Activated T-helper 17 cell treated with anti-CD3 and anti-CD28 coated beads, Interleukin-2, amount 50 U/mL, for 72 hours (primary cell): ENCODE measurements around the gene MYO7A. TPM values are rescaled to one million over a fixed set of nuclear protein-coding genes. Genes with fewer than 3 reads are reported as not detected.

Experiments used
- ATAC-seq: fragments of 150-1000 bp; cut with Tn5 transposase; replicated peaks from 2 replicates; pipeline ENCODE4 v1.10.0; 2021; ENCODE audit warnings: mild to moderate bottlenecking, moderate library complexity
- H3K27ac Mint-ChIP-seq: one replicate; pipeline ENCODE4 v1.8.0; 2022; ENCODE audit warnings: mixed read lengths
- H3K27me3 Mint-ChIP-seq: one replicate; pipeline ENCODE4 v1.8.0; 2022; ENCODE audit warnings: mixed read lengths
- H3K36me3 Mint-ChIP-seq: one replicate; pipeline ENCODE4 v1.8.0; 2022; ENCODE audit warnings: low read depth, mild to moderate bottlenecking, mixed read lengths
- H3K4me1 Mint-ChIP-seq: one replicate; pipeline ENCODE4 v1.8.0; 2022; ENCODE audit warnings: mixed read lengths
- H3K4me3 Mint-ChIP-seq: one replicate; pipeline ENCODE4 v1.8.0; 2022; ENCODE audit warnings: mild to moderate bottlenecking, mixed read lengths
- H3K9me3 Mint-ChIP-seq: one replicate; pipeline ENCODE4 v1.8.0; 2022; ENCODE audit warnings: mixed read lengths
- total RNA-seq, 2 donors: library from RNA; stranded (reverse); gene quantifications; one replicate each; pipeline ENCODE4 v1.2.3, GENCODE V29; 2022

The MYO7A gene
- total RNA-seq, 2 donors from 2014 or later, result 0.95 to 4.0 TPM

- no peak overlapping the region for H3K27ac Mint-ChIP-seq
- no peaks in the 10 kb centered on the region for H3K9me3 Mint-ChIP-seq
- no peak for ATAC-seq
- H3K4me3 Mint-ChIP-seq, result no peak overlapping the region
- no peaks in the 10 kb centered on the region for H3K36me3 Mint-ChIP-seq
- H3K4me1 Mint-ChIP-seq, result no peaks in the 10 kb centered on the region
- H3K27me3 Mint-ChIP-seq, result no peaks in the 10 kb centered on the region
Measured at GRCh38 chr11:77209663-77210062, 81.6 kb downstream of the MYO7A start.

GRCh38 chr11:77211040-77211451 lies 83.0 kb downstream of the MYO7A start:
- no peaks in the 10 kb centered on the region for H3K4me1 Mint-ChIP-seq
- no peak for ATAC-seq
- H3K9me3 Mint-ChIP-seq, result no peaks in the 10 kb centered on the region
- H3K27ac Mint-ChIP-seq, result no peak overlapping the region
- no peaks in the 10 kb centered on the region for H3K36me3 Mint-ChIP-seq
- no peak overlapping the region for H3K4me3 Mint-ChIP-seq
- no peaks in the 10 kb centered on the region for H3K27me3 Mint-ChIP-seq

- Mint-ChIP-seq H3K9me3 (no peaks in the 10 kb centered on the region), H3K27ac (no peak overlapping the region), H3K27me3 (no peaks in the 10 kb centered on the region)
Measured at GRCh38 chr11:77211594-77212251, 83.7 kb downstream of the MYO7A start.

DNA sequence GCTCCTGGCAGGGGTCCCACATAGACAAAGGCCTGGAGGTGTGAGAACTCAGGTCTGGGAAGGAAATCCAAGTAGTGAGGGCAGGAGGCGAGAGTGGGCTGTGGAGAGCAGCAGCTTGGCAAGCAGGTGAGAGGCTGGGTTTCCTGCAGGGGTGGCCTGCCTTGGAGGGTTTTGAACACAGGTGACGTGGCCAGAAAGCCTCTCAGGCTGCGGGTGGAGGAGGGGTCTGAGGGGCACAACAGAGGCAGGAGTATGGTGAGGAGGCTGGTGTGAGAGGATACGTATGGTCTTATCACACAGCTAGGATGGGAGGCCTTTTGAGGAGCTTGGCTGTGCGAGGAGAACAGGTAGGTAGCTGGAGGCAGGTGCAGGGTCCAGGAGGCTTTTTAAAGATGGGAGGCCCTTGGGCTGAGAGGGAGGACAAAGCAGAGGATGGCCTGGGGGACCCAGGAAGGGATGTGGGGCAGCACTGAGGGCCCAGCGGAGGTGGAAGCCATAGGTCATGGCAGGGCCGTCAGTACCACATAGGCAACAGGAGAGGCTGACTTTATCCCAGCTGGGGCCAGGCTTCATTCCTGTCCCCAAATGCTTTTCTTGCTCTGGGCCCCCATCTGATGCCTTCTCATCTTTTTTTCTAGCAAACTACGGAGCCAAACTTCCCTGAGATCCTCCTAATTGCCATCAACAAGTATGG lies 84.4 kb downstream of the MYO7A start:
- ATAC-seq, result no peak
- Mint-ChIP-seq H3K27me3 (no peaks in the 10 kb centered on the region), H3K27ac (no peak overlapping the region), H3K9me3 (no peaks in the 10 kb centered on the region), H3K36me3 (no peaks in the 10 kb centered on the region), H3K4me3 (no peak overlapping the region), H3K4me1 (no peaks in the 10 kb centered on the region)

More at GRCh38 chr11:77211594-77212251, 83.7 kb downstream of the MYO7A start:
- H3K36me3 Mint-ChIP-seq, result no peaks in the 10 kb centered on the region
- no peak overlapping the region for H3K4me3 Mint-ChIP-seq
- no peaks in the 10 kb centered on the region for H3K4me1 Mint-ChIP-seq
- ATAC-seq, result no peak

- Mint-ChIP-seq H3K27me3 (no peaks in the 10 kb centered on the region), H3K4me3 (no peak overlapping the region), H3K27ac (no peak overlapping the region), H3K9me3 (no peaks in the 10 kb centered on the region), H3K36me3 (no peaks in the 10 kb centered on the region), H3K4me1 (no peaks in the 10 kb centered on the region)
- no peak for ATAC-seq
Measured at GRCh38 chr11:77213029-77213579, 85.1 kb downstream of the MYO7A start.

GRCh38 chr11:77213589-77214428 lies 85.8 kb downstream of the MYO7A start:
- no peaks in the 10 kb centered on the region for H3K27me3 Mint-ChIP-seq
- H3K4me3 Mint-ChIP-seq, result no peak overlapping the region
- no peak for ATAC-seq
- no peaks in the 10 kb centered on the region for H3K4me1 Mint-ChIP-seq
- no peak overlapping the region for H3K27ac Mint-ChIP-seq
- no peaks in the 10 kb centered on the region for H3K9me3 Mint-ChIP-seq
- no peaks in the 10 kb centered on the region for H3K36me3 Mint-ChIP-seq

GRCh38 chr11:77214557-77214956 lies 86.5 kb downstream of the MYO7A start:
- ATAC-seq, result no peak
- H3K4me3 Mint-ChIP-seq, result no peak overlapping the region
- no peaks in the 10 kb centered on the region for H3K9me3 Mint-ChIP-seq
- no peaks in the 10 kb centered on the region for H3K36me3 Mint-ChIP-seq
- H3K27ac Mint-ChIP-seq, result no peak overlapping the region
- H3K4me1 Mint-ChIP-seq, result no peaks in the 10 kb centered on the region
- H3K27me3 Mint-ChIP-seq, result no peaks in the 10 kb centered on the region

DNA sequence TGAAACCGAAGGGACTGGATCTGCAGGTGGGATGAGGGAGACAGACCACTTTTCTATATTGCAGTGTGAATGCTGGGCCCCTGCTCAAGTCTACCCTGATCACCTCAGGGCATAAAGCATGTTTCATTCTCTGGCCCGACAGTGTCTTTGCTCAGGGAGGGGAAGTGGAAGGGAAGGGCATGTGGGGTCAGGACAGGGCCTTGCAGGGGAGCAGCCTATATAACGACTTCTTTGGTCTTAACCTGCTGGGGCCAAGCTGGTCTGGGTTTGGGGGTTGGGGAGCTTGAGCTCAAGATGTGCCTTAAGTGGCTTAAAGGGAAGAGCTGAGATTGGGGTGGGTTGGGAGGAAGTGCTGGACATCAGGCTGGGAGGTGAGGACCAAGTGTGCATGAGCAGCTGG lies 87.1 kb downstream of the MYO7A start:
- no peaks in the 10 kb centered on the region for H3K27me3 Mint-ChIP-seq
- ATAC-seq, result no peak
- H3K4me3 Mint-ChIP-seq, result no peak overlapping the region
- no peaks in the 10 kb centered on the region for H3K36me3 Mint-ChIP-seq
- no peak overlapping the region for H3K27ac Mint-ChIP-seq
- no peaks in the 10 kb centered on the region for H3K4me1 Mint-ChIP-seq
- no peaks in the 10 kb centered on the region for H3K9me3 Mint-ChIP-seq

DNA sequence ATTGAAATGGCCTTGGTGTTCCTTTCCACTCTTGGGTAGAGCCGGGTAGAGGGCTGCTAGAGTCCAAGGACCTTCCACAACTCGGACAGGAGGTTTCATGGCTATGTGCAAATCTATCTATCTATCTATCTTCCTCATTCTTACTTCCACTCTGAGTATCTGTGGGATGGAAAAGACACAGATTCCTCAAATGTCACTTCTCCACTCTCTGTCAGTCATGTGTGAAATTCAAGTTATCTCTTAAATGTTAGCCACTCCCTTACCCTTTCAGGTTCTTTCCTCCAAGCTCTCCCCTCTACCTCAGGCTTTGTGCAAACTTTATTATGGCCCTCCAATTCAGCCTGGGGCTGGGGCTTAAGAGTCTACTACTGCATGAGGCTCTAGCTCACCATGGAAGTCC lies 89.1 kb downstream of the MYO7A start:
- Mint-ChIP-seq H3K9me3 (no peaks in the 10 kb centered on the region), H3K27me3 (peaks cover 6% of the 10 kb centered on the region), H3K4me1 (no peaks in the 10 kb centered on the region), H3K36me3 (no peaks in the 10 kb centered on the region), H3K27ac (no peak overlapping the region), H3K4me3 (no peak overlapping the region)
- ATAC-seq, result no peak

GRCh38 chr11:77223797-77224196 lies 95.8 kb downstream of the MYO7A start:
- no peaks in the 10 kb centered on the region for H3K4me1 Mint-ChIP-seq
- no peak overlapping the region for H3K27ac Mint-ChIP-seq
- H3K4me3 Mint-ChIP-seq, result no peak overlapping the region
- peaks cover 29% of the 10 kb centered on the region for H3K27me3 Mint-ChIP-seq
- ATAC-seq, result no peak
- H3K9me3 Mint-ChIP-seq, result no peaks in the 10 kb centered on the region
- no peaks in the 10 kb centered on the region for H3K36me3 Mint-ChIP-seq

DNA sequence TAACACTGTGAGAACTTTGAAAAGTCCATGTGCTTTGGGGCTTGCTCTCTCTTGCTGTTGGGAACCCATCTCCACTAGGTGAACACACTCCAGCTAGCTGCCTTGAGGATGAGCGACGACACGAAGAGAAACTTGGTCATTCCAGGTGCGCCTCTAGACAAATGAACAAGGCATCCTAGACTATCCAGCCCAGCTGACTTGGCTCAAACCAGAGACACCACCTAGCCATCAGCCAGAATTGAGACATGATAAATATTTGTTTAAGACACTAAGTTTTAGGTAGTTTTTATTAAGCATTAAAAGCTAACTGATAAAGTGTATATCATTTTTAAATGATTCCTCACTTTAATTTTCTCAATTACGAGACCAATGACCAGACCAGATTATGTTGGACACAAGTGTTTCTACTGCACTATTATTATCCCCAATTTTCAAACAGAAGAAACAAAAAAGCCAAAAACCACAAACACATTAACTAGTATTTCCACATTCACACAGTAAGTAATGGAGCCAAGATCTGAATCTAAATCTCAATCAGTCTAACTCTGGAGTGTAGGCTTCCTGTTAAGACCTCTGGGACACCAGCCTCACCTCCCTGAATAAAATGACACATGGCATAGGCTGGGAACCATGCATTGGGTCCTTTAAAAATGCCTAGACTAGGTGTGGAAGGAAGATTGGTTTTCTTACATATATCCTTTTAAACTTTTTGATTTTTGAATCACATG lies 103.0 kb downstream of the MYO7A start:
- no peaks in the 10 kb centered on the region for H3K36me3 Mint-ChIP-seq
- no peak overlapping the region for H3K4me3 Mint-ChIP-seq
- H3K4me1 Mint-ChIP-seq, result no peaks in the 10 kb centered on the region
- H3K9me3 Mint-ChIP-seq, result no peaks in the 10 kb centered on the region
- no peak for ATAC-seq
- peaks cover 17% of the 10 kb centered on the region for H3K27me3 Mint-ChIP-seq
- H3K27ac Mint-ChIP-seq, result no peak overlapping the region

DNA sequence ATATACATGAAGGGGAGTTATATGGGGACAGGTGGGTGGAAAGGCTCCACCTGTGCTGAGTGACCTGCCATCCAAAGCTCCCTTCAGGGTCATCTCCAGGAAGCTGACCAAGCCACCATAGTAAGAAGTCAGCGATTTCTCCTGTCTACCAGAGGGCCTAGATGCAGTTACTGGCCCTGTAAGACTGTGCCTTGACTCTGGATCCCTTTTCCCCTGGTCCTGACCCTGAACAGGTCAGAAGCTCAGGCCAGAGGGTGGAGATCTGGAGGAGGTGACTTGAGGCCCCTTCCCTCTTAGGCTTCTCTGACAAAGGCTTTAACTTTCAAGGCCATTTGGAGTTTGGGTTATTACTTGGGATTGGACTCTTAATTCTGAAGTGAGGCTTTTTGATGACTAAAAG lies 103.8 kb downstream of the MYO7A start:
- Mint-ChIP-seq H3K4me3 (no peak overlapping the region), H3K4me1 (no peaks in the 10 kb centered on the region), H3K27me3 (peaks cover 15% of the 10 kb centered on the region), H3K36me3 (no peaks in the 10 kb centered on the region), H3K9me3 (no peaks in the 10 kb centered on the region), H3K27ac (no peak overlapping the region)
- no peak for ATAC-seq

- H3K9me3 Mint-ChIP-seq, result no peaks in the 10 kb centered on the region
Measured at GRCh38 chr11:77232242-77232641, 104.2 kb downstream of the MYO7A start.

GRCh38 chr11:77233011-77233410 lies 105.0 kb downstream of the MYO7A start:
- no peak overlapping the region for H3K27ac Mint-ChIP-seq
- no peaks in the 10 kb centered on the region for H3K36me3 Mint-ChIP-seq
- no peak overlapping the region for H3K4me3 Mint-ChIP-seq
- no peaks in the 10 kb centered on the region for H3K9me3 Mint-ChIP-seq
- ATAC-seq, result no peak
- no peaks in the 10 kb centered on the region for H3K4me1 Mint-ChIP-seq
- peaks cover 8% of the 10 kb centered on the region for H3K27me3 Mint-ChIP-seq

More at GRCh38 chr11:77232242-77232641, 104.2 kb downstream of the MYO7A start:
- Mint-ChIP-seq H3K4me3 (no peak overlapping the region), H3K4me1 (no peaks in the 10 kb centered on the region), H3K36me3 (no peaks in the 10 kb centered on the region), H3K27me3 (peaks cover 10% of the 10 kb centered on the region), H3K27ac (no peak overlapping the region)
- ATAC-seq, result no peak
